ENCODE measurements around the gene VAMP3. TPM values are rescaled to one million over a fixed set of nuclear protein-coding genes. Genes with fewer than 3 reads are reported as not detected.

The VAMP3 gene
- total RNA-seq, result 10 to 100 TPM; 38.2 to 41.0 TPM

- H3K4me1 Mint-ChIP-seq, result peaks cover 32% of the 10 kb centered on the region
- POLR2A ChIA-PET, result no interaction called here
Measured at GRCh38 chr1:7770997-7771822, at the start of gene VAMP3. Gene VAMP3, plus strand, starts transcription at chr1:7771296. Its CDS starts 88 bp downstream, at chr1:7771384.

GRCh38 chr1:7721940-7722669 lies 49.0 kb upstream of the VAMP3 start:
- Mint-ChIP-seq H3K27me3 (peaks cover 11% of the 10 kb centered on the region), H3K36me3 (ENCODE audit: low read depth) (no peaks in the 10 kb centered on the region), H3K4me1 (peaks cover 6% of the 10 kb centered on the region), H3K27ac (no peak overlapping the region), H3K9me3 (no peaks in the 10 kb centered on the region), H3K4me3 (no peak overlapping the region)
- ChIA-PET CTCF (interaction anchor here (0.6 kb wide), 1 partner anchor 885 kb away, joined by 5 read pairs; no protein-coding TSS in a partner anchor), POLR2A (no interaction called here)
- DNase-seq, result no peak

More at GRCh38 chr1:7770997-7771822, at the start of gene VAMP3:
- CTCF ChIA-PET, result interaction anchor here (0.5 kb wide), 1 partner anchor 170 kb away, joined by 3 read pairs; no protein-coding TSS in a partner anchor
- peaks cover 20% of the 10 kb centered on the region for H3K36me3 Mint-ChIP-seq (ENCODE audit: low read depth)
- peak within 1 kb of the TSS; percentile 89 for H3K27ac Mint-ChIP-seq
- peaks cover 28% of the 10 kb centered on the region for H3K27me3 Mint-ChIP-seq
- no peaks in the 10 kb centered on the region for H3K9me3 Mint-ChIP-seq
- DNase-seq, result peak; percentile 87
- peak within 1 kb of the TSS; percentile 81 for H3K4me3 Mint-ChIP-seq

GRCh38 chr1:7722670-7723012 lies 48.5 kb upstream of the VAMP3 start:
- no peaks in the 10 kb centered on the region for H3K9me3 Mint-ChIP-seq
- no peaks in the 10 kb centered on the region for H3K36me3 Mint-ChIP-seq (ENCODE audit: low read depth)
- ChIA-PET POLR2A (no interaction called here), CTCF (interaction anchor here (0.6 kb wide), 2 partner anchors 61 to 884 kb away, joined by 3 to 5 read pairs; partner anchors contain the start of gene PER3)
- no peak for DNase-seq
- peaks cover 11% of the 10 kb centered on the region for H3K27me3 Mint-ChIP-seq
- H3K4me1 Mint-ChIP-seq, result peaks cover 6% of the 10 kb centered on the region
- no peak overlapping the region for H3K4me3 Mint-ChIP-seq
- no peak overlapping the region for H3K27ac Mint-ChIP-seq

GRCh38 chr1:7726623-7727022 lies 44.5 kb upstream of the VAMP3 start:
- no peak for DNase-seq
- H3K27ac Mint-ChIP-seq, result no peak overlapping the region
- no peak overlapping the region for H3K4me3 Mint-ChIP-seq
- H3K4me1 Mint-ChIP-seq, result peaks cover 6% of the 10 kb centered on the region
- no peaks in the 10 kb centered on the region for H3K9me3 Mint-ChIP-seq
- no peaks in the 10 kb centered on the region for H3K36me3 Mint-ChIP-seq (ENCODE audit: low read depth)
- peaks cover 5% of the 10 kb centered on the region for H3K27me3 Mint-ChIP-seq
- ChIA-PET CTCF (interaction anchor here (0.7 kb wide), 1 partner anchor 624 kb away, joined by 3 read pairs; no protein-coding TSS in a partner anchor), POLR2A (interaction anchor here (0.6 kb wide), 1 partner anchor 1025 kb away, joined by 3 read pairs; the partner anchor contains the start of gene DNAJC11)

GRCh38 chr1:7727809-7728471 lies 43.2 kb upstream of the VAMP3 start:
- POLR2A ChIA-PET, result no interaction called here
- no peaks in the 10 kb centered on the region for H3K9me3 Mint-ChIP-seq
- H3K4me3 Mint-ChIP-seq, result no peak overlapping the region
- no peaks in the 10 kb centered on the region for H3K36me3 Mint-ChIP-seq (ENCODE audit: low read depth)
- CTCF ChIA-PET, result no interaction called here
- H3K27ac Mint-ChIP-seq, result no peak overlapping the region
- H3K27me3 Mint-ChIP-seq, result peaks cover 4% of the 10 kb centered on the region
- no peak for DNase-seq
- peaks cover 6% of the 10 kb centered on the region for H3K4me1 Mint-ChIP-seq

GRCh38 chr1:7729761-7730160 lies 41.3 kb upstream of the VAMP3 start:
- Mint-ChIP-seq H3K27ac (no peak overlapping the region), H3K27me3 (peaks cover 3% of the 10 kb centered on the region), H3K36me3 (ENCODE audit: low read depth) (no peaks in the 10 kb centered on the region), H3K9me3 (no peaks in the 10 kb centered on the region), H3K4me1 (peaks cover 6% of the 10 kb centered on the region), H3K4me3 (no peak overlapping the region)
- no peak for DNase-seq
- ChIA-PET POLR2A (no interaction called here), CTCF (no interaction called here)

GRCh38 chr1:7732331-7732730 lies 38.8 kb upstream of the VAMP3 start:
- H3K9me3 Mint-ChIP-seq, result no peaks in the 10 kb centered on the region
- H3K36me3 Mint-ChIP-seq (ENCODE audit: low read depth), result no peaks in the 10 kb centered on the region
- POLR2A ChIA-PET, result no interaction called here

GRCh38 chr1:7733276-7733675 lies 37.8 kb upstream of the VAMP3 start:
- H3K27ac Mint-ChIP-seq, result no peak overlapping the region
- H3K9me3 Mint-ChIP-seq, result no peaks in the 10 kb centered on the region
- H3K36me3 Mint-ChIP-seq (ENCODE audit: low read depth), result no peaks in the 10 kb centered on the region
- ChIA-PET POLR2A (no interaction called here), CTCF (no interaction called here)
- no peaks in the 10 kb centered on the region for H3K4me1 Mint-ChIP-seq
- no peak overlapping the region for H3K4me3 Mint-ChIP-seq
- H3K27me3 Mint-ChIP-seq, result peaks cover 3% of the 10 kb centered on the region
- no peak for DNase-seq

More at GRCh38 chr1:7732331-7732730, 38.8 kb upstream of the VAMP3 start:
- H3K27me3 Mint-ChIP-seq, result peaks cover 3% of the 10 kb centered on the region
- no peak for DNase-seq
- H3K4me3 Mint-ChIP-seq, result no peak overlapping the region
- no peak overlapping the region for H3K27ac Mint-ChIP-seq
- H3K4me1 Mint-ChIP-seq, result no peaks in the 10 kb centered on the region
- CTCF ChIA-PET, result no interaction called here

- DNase-seq, result no peak
- no peaks in the 10 kb centered on the region for H3K36me3 Mint-ChIP-seq (ENCODE audit: low read depth)
- no peak overlapping the region for H3K4me3 Mint-ChIP-seq
- H3K27ac Mint-ChIP-seq, result no peak overlapping the region
- peaks cover 5% of the 10 kb centered on the region for H3K9me3 Mint-ChIP-seq
- no peaks in the 10 kb centered on the region for H3K4me1 Mint-ChIP-seq
- H3K27me3 Mint-ChIP-seq, result peaks cover 1% of the 10 kb centered on the region
- POLR2A ChIA-PET, result no interaction called here
- CTCF ChIA-PET, result interaction anchor here (1.6 kb wide), 1 partner anchor 69 kb away, joined by 3 read pairs; no protein-coding TSS in a partner anchor
Measured at GRCh38 chr1:7738044-7738443, 33.1 kb upstream of the VAMP3 start.

GRCh38 chr1:7743346-7743745 lies 27.8 kb upstream of the VAMP3 start:
- ChIA-PET CTCF (interaction anchor here (1.8 kb wide), 1 partner anchor 9 kb away, joined by 6 read pairs; no protein-coding TSS in a partner anchor), POLR2A (no interaction called here)
- peaks cover 5% of the 10 kb centered on the region for H3K9me3 Mint-ChIP-seq
- H3K4me1 Mint-ChIP-seq, result no peaks in the 10 kb centered on the region
- DNase-seq, result no peak
- no peak overlapping the region for H3K27ac Mint-ChIP-seq
- no peak overlapping the region for H3K4me3 Mint-ChIP-seq
- no peaks in the 10 kb centered on the region for H3K36me3 Mint-ChIP-seq (ENCODE audit: low read depth)
- no peaks in the 10 kb centered on the region for H3K27me3 Mint-ChIP-seq

- H3K27ac Mint-ChIP-seq, result no peak overlapping the region
- H3K9me3 Mint-ChIP-seq, result no peaks in the 10 kb centered on the region
- H3K36me3 Mint-ChIP-seq (ENCODE audit: low read depth), result no peaks in the 10 kb centered on the region
- ChIA-PET CTCF (no interaction called here), POLR2A (no interaction called here)
- no peak overlapping the region for H3K4me3 Mint-ChIP-seq
- H3K27me3 Mint-ChIP-seq, result no peaks in the 10 kb centered on the region
- no peak for DNase-seq
- H3K4me1 Mint-ChIP-seq, result no peaks in the 10 kb centered on the region
Measured at GRCh38 chr1:7744882-7745281, 26.2 kb upstream of the VAMP3 start.

GRCh38 chr1:7745783-7746182 lies 25.3 kb upstream of the VAMP3 start:
- ChIA-PET POLR2A (no interaction called here), CTCF (no interaction called here)
- no peak for DNase-seq
- Mint-ChIP-seq H3K4me1 (no peaks in the 10 kb centered on the region), H3K4me3 (no peak overlapping the region), H3K27me3 (peaks cover 1% of the 10 kb centered on the region), H3K36me3 (ENCODE audit: low read depth) (no peaks in the 10 kb centered on the region), H3K9me3 (no peaks in the 10 kb centered on the region), H3K27ac (no peak overlapping the region)

GRCh38 chr1:7747605-7748004 lies 23.5 kb upstream of the VAMP3 start:
- peaks cover 10% of the 10 kb centered on the region for H3K4me1 Mint-ChIP-seq
- POLR2A ChIA-PET, result no interaction called here
- no peak for DNase-seq
- H3K9me3 Mint-ChIP-seq, result no peaks in the 10 kb centered on the region
- H3K4me3 Mint-ChIP-seq, result no peak overlapping the region
- peaks cover 1% of the 10 kb centered on the region for H3K27me3 Mint-ChIP-seq
- peak overlapping the region; percentile 34 for H3K27ac Mint-ChIP-seq
- CTCF ChIA-PET, result interaction anchor here (0.8 to 1.8 kb wide), 2 partner anchors 80 to 833 kb away, joined by 4 to 6 read pairs; no protein-coding TSS in a partner anchor
- no peaks in the 10 kb centered on the region for H3K36me3 Mint-ChIP-seq (ENCODE audit: low read depth)

Measured in activated CD4-positive, alpha-beta T cell treated with anti-CD3 and anti-CD28 coated beads, Interleukin-2, amount 10 ng/mL, durations not matched to agents 7 days and 5 days (primary cell).